Ovary (tissue), 3 donors: Measurements from ENCODE around the gene SEMA4C.

ENCODE experiments used
- EP300 ChIP-seq: sonication (generic); formaldehyde crosslinking; IDR thresholded peaks from one replicate; pipeline ENCODE4 v1.6.1; 2017; ENCODE audit warnings: antibody characterized with exemption
- POLR2A ChIP-seq: fragments of 450-650 bp; IDR thresholded peaks from one replicate; pipeline ENCODE4 v1.6.1; 2017; ENCODE audit warnings: antibody characterized with exemption, mild to moderate bottlenecking, moderate library complexity
- TF ChIP-seq, protein P1 (sequence below), 3 donors: fragments of 450-650 bp in 2 of 3; fragments of 200-600 bp in 1 of 3; IDR thresholded peaks; one replicate each; pipeline versions ENCODE4 v1.5.1 to v1.8.0; 2016 to 2022; ENCODE audit warnings: antibody characterized with exemption in 3 of 3, mild to moderate bottlenecking in 1 of 3
- donor health status: DM: no; HTN: no; CAD: no.

DNA sequence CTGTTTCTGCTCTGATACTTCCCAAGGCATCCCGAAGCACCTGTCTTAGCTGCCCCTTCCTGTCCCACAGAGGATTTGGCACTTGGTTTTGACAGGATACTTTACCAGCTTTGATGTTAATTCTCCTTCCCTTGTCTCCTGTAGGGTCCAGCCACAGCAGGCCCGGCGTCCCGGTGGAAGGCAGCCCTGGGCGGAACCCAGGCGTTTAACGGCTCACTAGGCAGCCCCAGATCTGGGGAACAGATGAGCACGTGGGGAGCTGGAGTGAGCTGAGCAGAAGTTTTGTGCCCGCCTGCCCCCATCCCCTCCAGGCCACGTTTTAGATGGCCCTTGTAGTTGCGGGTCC lies 37.5 kb downstream of the SEMA4C start:
- no peak for TF ChIP-seq EP300
- TF ChIP-seq, protein P1, sequence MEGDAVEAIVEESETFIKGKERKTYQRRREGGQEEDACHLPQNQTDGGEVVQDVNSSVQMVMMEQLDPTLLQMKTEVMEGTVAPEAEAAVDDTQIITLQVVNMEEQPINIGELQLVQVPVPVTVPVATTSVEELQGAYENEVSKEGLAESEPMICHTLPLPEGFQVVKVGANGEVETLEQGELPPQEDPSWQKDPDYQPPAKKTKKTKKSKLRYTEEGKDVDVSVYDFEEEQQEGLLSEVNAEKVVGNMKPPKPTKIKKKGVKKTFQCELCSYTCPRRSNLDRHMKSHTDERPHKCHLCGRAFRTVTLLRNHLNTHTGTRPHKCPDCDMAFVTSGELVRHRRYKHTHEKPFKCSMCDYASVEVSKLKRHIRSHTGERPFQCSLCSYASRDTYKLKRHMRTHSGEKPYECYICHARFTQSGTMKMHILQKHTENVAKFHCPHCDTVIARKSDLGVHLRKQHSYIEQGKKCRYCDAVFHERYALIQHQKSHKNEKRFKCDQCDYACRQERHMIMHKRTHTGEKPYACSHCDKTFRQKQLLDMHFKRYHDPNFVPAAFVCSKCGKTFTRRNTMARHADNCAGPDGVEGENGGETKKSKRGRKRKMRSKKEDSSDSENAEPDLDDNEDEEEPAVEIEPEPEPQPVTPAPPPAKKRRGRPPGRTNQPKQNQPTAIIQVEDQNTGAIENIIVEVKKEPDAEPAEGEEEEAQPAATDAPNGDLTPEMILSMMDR (IDR thresholded peaks at IDR 0.05): no peak
- TF ChIP-seq POLR2A: no peak
